ENCODE measurements around the gene ARFGAP2.
"Not testable (repeated sequence)": the region's sequence is repeated elsewhere in the genome, so short reads cannot be mapped to it uniquely, and the experiment has no call there.

ARFGAP2 gene

DNA sequence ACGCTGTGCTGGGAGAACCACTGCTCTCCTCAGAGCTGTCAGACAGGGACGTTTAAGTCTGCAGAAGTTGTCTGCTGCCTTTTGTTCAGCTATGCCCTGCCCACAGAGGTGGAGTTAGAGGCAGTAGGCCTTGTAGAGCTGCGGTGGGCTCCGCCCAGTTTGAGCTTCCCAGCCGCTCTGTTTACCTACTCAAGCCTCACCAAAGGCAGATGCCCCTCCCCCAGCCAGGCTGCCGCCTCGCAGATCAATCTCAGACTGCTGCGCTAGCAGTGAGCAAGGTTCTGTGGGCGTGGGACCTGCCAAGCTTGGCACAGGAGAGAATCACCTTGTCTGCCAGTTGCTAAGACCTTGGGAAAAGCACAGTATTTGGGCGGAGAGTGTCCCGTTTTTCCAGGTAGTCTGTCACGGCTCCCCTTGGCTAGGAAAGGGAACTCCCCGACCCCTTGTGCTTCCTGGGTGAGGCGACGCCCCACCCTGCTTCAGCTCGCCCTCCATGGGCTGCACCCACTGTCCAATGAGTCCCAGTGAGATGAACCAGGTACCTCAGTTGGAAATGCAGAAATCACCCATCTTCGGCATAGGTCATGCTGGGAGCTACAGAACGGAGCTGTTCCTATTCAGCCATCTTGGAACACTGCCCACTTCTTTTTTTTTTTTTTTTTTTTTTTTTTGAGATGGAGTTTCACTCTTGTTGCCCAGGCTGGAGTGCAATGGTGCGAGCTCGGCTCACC, 57.6 kb downstream of the ARFGAP2 start:
- in situ Hi-C loops (cut with MboI; ENCODE audit: low sequenced_read_pairs) = not testable (repeated sequence)
